ENCODE data around the gene OR5K1.

Gene OR5K1

GRCh38 chr3:98457543-98457942 is 5.5 kb upstream of the OR5K1 start:
- H3K36me3 ChIP-seq, result no peaks in the 10 kb centered on the region
- no peak for TF ChIP-seq Cebpa-rat (IDR thresholded peaks at IDR 0.05)
- no peak overlapping the region for H3K27ac ChIP-seq
- H3K4me1 ChIP-seq, result no peaks in the 10 kb centered on the region
- H3K9me3 ChIP-seq (replicated peaks in 1 of 11), result 0 out of 22 replicates have a peak, but pooled peaks cover 0 to 6% (median 0%) of the 10 kb centered on the region in 11 experiments
- no peak overlapping the region for H3K4me3 ChIP-seq
- no peak overlapping the region for H3K4me2 ChIP-seq
- no peaks in the 10 kb centered on the region for H3K27me3 ChIP-seq
- H3K9ac ChIP-seq, result no peak overlapping the region
- H4K20me1 ChIP-seq, result no peaks in the 10 kb centered on the region

GRCh38 chr3:98460220-98460619 is 2.8 kb upstream of the OR5K1 start:
- no peak overlapping the region for H3K4me3 ChIP-seq
- H4K20me1 ChIP-seq, result no peaks in the 10 kb centered on the region
- TF ChIP-seq Cebpa-rat (IDR thresholded peaks at IDR 0.05), result no peak
- H3K9me3 ChIP-seq (replicated peaks in 1 of 11), result 0 out of 22 replicates have a peak, but pooled peaks cover 0 to 6% (median 0%) of the 10 kb centered on the region in 11 experiments
- H3K36me3 ChIP-seq, result no peaks in the 10 kb centered on the region
- no peaks in the 10 kb centered on the region for H3K27me3 ChIP-seq
- no peaks in the 10 kb centered on the region for H3K4me1 ChIP-seq
- H3K27ac ChIP-seq, result no peak overlapping the region
- H3K9ac ChIP-seq, result no peak overlapping the region
- H3K4me2 ChIP-seq, result no peak overlapping the region

DNA sequence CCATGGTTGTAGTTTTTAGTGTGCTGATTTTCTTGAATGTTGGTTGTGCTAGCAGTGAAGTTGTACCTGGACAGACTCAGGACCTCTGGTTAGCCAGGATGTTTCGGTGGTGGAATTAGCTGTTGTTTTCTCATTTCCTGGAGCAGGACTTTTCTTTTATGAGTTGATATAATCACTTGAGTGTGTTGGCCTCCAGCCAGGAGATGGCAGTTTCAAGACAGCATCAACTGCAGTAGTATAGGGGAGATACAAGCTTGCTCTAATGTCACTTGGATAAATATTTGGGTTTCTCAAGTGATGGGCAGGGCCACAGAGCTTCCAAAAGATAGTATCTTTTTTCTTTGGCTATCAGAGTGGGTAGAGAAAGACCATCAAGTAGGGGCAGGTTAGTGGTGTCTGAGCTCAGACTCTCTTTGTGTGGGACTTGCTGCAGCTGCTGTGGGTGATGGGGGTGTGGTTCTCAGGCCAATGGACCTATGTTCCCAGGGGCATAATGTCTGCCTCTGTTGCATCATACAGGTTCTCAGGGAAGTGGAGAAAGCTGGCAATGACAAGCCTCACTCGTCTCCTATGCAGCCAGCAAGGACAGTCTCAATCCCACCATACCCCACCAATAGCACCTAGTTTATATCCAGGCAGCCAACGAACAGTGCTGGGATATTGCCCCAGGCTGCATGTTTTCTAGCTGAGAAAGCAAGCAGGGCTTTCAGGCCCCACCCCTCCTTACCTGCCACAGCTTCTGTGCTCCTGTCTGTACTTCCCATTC is 19.9 kb downstream of the OR5K1 start:
- Histone ChIP-seq H3K4me3 (no peak overlapping the region), H4K20me1 (no peaks in the 10 kb centered on the region), H3K4me1 (no peaks in the 10 kb centered on the region), H3K36me3 (no peaks in the 10 kb centered on the region), H3K27me3 (no peaks in the 10 kb centered on the region), H3K9ac (no peak overlapping the region), H3K4me2 (0 out of 22 replicates have a peak overlapping the region, but pooled peaks of 1 of the 11 experiments have one; percentile 3), H3K27ac (no peak overlapping the region), H3K9me3 (replicated peaks in 1 of 11) (peaks cover 10 to 37% (median 15%) of the 10 kb centered on the region in 11 experiments; a peak in 15 of 22 replicates)
- no peak for TF ChIP-seq Cebpa-rat (IDR thresholded peaks at IDR 0.05)

DNA sequence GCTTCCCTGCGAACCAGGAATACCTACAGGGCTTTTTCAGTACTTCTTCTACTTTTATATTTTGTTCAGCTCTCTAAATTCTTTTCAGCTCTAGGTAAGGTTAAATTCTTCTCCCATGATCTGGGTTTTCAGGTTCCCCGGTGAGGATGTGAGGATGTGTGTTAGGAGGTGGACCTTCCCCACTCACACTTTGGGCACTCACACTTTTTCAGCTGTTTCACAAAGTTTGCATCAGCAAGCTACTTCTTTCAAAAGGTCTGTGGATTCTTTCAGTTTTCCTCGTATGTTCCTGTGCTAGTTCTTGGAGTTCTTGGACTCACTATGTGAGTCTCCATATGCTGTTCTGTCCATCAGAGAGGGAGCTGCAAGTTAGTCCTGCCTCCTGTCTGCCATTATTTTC is 20.6 kb downstream of the OR5K1 start:
- no peaks in the 10 kb centered on the region for H4K20me1 ChIP-seq
- no peaks in the 10 kb centered on the region for H3K27me3 ChIP-seq
- TF ChIP-seq Cebpa-rat (IDR thresholded peaks at IDR 0.05), result no peak
- H3K27ac ChIP-seq, result no peak overlapping the region
- H3K9ac ChIP-seq, result no peak overlapping the region
- no peak overlapping the region for H3K4me3 ChIP-seq
- H3K36me3 ChIP-seq, result no peaks in the 10 kb centered on the region
- no peak overlapping the region for H3K4me2 ChIP-seq
- H3K4me1 ChIP-seq, result no peaks in the 10 kb centered on the region
- H3K9me3 ChIP-seq (replicated peaks in 1 of 11), result peaks cover 4 to 34% (median 13%) of the 10 kb centered on the region in 11 experiments; a peak in 14 of 22 replicates

- Histone ChIP-seq H3K27ac (no peak within 1 kb of the TSS), H3K4me3 (no peak within 1 kb of the TSS), H3K4me2 (no peak within 1 kb of the TSS), H3K9me3 (replicated peaks in 1 of 11) (no peaks in the 10 kb centered on the region), H3K27me3 (no peaks in the 10 kb centered on the region), H4K20me1 (no peaks in the 10 kb centered on the region), H3K4me1 (no peaks in the 10 kb centered on the region), H3K9ac (no peak within 1 kb of the TSS), H3K36me3 (no peaks in the 10 kb centered on the region)
- TF ChIP-seq Cebpa-rat (IDR thresholded peaks at IDR 0.05), result no peak
Measured at GRCh38 chr3:98497381-98497780, 34.4 kb downstream of the OR5K1 start, which contains the start of gene OR5K2. Gene OR5K2, plus strand, starts transcription at chr3:98497681. Its CDS starts 0 bp downstream, at chr3:98497681.

GRCh38 chr3:98500019-98500418 is 37.0 kb downstream of the OR5K1 start:
- H3K36me3 ChIP-seq, result no peaks in the 10 kb centered on the region

DNA sequence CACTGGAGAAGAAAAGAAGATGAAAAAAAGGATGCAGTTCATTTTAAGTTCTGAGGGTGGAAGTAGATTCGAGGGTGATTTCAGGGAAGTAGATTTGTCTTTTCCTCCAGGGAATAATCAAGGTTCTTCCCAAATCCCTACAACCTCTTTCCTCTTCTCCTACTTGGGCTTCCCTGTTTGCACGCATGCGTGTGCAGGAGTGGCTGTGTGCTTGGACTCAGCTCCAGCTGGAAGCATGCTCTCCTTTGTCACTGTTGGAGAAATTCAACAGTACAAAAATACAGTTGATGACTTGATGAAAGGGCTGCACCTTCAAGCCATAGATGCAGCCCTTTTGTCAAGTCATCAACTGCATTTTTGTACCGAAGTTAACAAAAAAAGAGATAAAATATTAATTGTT is 38.3 kb downstream of the OR5K1 start:
- Histone ChIP-seq H3K27ac (no peak overlapping the region), H3K9ac (no peak overlapping the region), H3K4me1 (no peaks in the 10 kb centered on the region), H3K36me3 (no peaks in the 10 kb centered on the region), H4K20me1 (no peaks in the 10 kb centered on the region), H3K27me3 (no peaks in the 10 kb centered on the region), H3K4me3 (no peak overlapping the region), H3K9me3 (replicated peaks in 1 of 11) (no peaks in the 10 kb centered on the region), H3K4me2 (no peak overlapping the region)
- TF ChIP-seq Cebpa-rat (IDR thresholded peaks at IDR 0.05), result no peak

More at GRCh38 chr3:98500019-98500418, 37.0 kb downstream of the OR5K1 start:
- Histone ChIP-seq H3K4me1 (no peaks in the 10 kb centered on the region), H4K20me1 (no peaks in the 10 kb centered on the region), H3K27me3 (no peaks in the 10 kb centered on the region), H3K9me3 (replicated peaks in 1 of 11) (no peaks in the 10 kb centered on the region), H3K4me2 (no peak overlapping the region), H3K27ac (no peak overlapping the region), H3K4me3 (no peak overlapping the region), H3K9ac (no peak overlapping the region)
- TF ChIP-seq Cebpa-rat (IDR thresholded peaks at IDR 0.05), result no peak

DNA sequence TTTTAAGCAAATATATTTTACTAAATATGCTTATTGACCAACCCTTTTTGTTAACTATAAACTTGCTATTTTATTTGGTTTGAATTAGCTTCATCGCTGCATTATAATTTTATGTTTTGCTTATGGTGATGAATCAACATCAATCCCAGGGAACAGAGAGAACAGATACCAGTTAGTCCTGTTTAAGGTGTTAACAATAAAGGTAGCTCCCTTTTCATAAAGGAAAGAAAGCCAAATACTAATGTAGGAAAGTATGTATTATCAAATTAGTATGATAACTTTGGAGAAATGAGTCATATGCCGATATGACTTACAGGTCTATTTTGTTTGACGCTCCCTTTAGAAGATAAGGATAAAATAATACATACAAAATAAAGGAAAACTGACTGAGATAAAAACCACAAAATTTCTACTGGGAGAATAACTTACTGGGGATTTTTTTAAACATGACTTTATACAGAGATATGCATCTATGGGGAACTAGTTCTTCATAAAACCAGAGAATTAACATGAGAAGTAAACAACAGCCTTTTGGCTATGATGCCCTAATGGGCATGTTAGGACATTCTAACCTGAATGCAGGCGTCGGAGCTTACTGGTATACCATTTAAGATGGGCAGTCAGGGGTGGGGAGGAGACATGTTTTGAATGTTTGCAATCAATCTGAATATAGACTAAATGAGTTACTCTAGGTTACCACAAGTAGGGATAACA is 39.0 kb downstream of the OR5K1 start:
- no peaks in the 10 kb centered on the region for H3K27me3 ChIP-seq
- H3K27ac ChIP-seq, result no peak overlapping the region
- H4K20me1 ChIP-seq, result no peaks in the 10 kb centered on the region
- H3K4me1 ChIP-seq, result no peaks in the 10 kb centered on the region
- no peak overlapping the region for H3K4me3 ChIP-seq
- TF ChIP-seq Cebpa-rat (IDR thresholded peaks at IDR 0.05), result no peak
- no peaks in the 10 kb centered on the region for H3K36me3 ChIP-seq
- no peak overlapping the region for H3K9ac ChIP-seq
- no peak overlapping the region for H3K4me2 ChIP-seq
- no peaks in the 10 kb centered on the region for H3K9me3 ChIP-seq (replicated peaks in 1 of 11)

DNA sequence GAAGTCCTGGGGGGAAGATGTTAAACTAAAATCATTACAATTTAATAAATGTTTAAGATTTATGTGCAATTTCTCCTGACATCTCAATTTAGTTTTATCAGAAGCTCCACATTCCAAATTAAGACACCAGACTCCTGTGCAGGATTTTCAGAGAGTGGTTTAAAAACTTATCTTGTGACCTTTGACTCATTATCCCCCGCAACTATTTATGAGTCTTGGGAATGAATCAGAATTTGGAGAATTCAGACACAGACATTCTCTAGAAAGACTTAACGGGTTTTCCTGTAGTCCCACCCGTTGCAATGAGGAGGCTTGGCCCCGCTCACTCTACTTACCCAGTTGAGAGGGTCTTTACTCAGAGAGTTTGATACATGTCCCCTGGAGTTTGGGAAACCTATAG is 41.5 kb downstream of the OR5K1 start:
- Histone ChIP-seq H3K36me3 (peaks cover 0 to under 1% (median 0%) of the 10 kb centered on the region in 11 experiments; a peak in 1 of 22 replicates), H3K27me3 (no peaks in the 10 kb centered on the region), H3K9ac (no peak overlapping the region), H3K27ac (no peak overlapping the region), H3K4me3 (no peak overlapping the region), H3K9me3 (replicated peaks in 1 of 11) (no peaks in the 10 kb centered on the region), H4K20me1 (no peaks in the 10 kb centered on the region), H3K4me2 (no peak overlapping the region), H3K4me1 (no peaks in the 10 kb centered on the region)
- no peak for TF ChIP-seq Cebpa-rat (IDR thresholded peaks at IDR 0.05)

All from BLaER1 treated with 17β-estradiol and CSF1 and Interleukin-3, amounts not matched to agents 10 nM and 100 nM (cell line).